ENCODE measurements around the gene CHRND. TPM values are rescaled to one million over a fixed set of nuclear protein-coding genes. Genes with fewer than 3 reads are reported as not detected.

CHRND gene
- total RNA-seq, 1 experiment from 2014 or later, result not detected

DNA sequence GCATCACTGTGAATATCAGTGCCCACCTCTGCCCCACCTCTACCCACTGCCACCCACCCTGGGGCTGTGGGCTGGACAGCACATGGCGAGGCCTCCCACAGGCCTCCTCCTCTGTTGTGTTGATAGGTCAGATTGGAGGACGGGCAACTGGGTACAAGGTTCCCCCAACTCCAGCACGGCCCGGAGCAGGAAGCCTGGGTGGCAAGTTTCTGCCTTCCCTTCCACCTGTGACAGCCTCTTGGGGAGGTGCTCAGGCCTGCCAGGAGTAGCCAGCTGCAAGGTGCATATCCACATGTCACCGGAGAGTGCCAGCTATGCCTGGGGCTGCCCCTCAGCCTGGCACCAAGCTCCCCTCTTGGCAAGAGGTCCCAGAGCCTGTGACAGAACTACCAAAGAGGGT is 31.4 kb upstream of the CHRND start:
- no peak for DNase-seq
- no TSS peak for BruUV-seq (replicated peaks)
- ChIA-PET POLR2A (no interaction called here), CTCF (no interaction called here)
- Histone ChIP-seq H3K27me3 (replicated peaks; ENCODE audit: control insufficient read depth, insufficient read depth, low read length) (no peaks in the 10 kb centered on the region), H3K4me1 (no peaks in the 10 kb centered on the region), H3K36me3 (ENCODE audit: control insufficient read depth, insufficient read depth, low read length) (no peaks in the 10 kb centered on the region), H3K9me3 (no peaks in the 10 kb centered on the region), H3K4me3 (ENCODE audit: low read depth, low read length) (no peak overlapping the region)
- H3K27ac Mint-ChIP-seq (ENCODE audit: unreplicated experiment), result no peak overlapping the region
- H3K27me3 Mint-ChIP-seq (ENCODE audit: insufficient read depth, unreplicated experiment), result no peaks in the 10 kb centered on the region
- no peaks in the 10 kb centered on the region for H3K36me3 Mint-ChIP-seq (ENCODE audit: insufficient read depth, unreplicated experiment)
- intact Hi-C loops (cut with micrococcal nuclease; ENCODE audit: unreplicated experiment), result no loop called here
- TF ChIP-seq CTCF (IDR thresholded peaks at IDR 0.05; ENCODE audit: insufficient read depth in 1 of 2, low read depth in 1 of 2, low read length in 1 of 2, severe bottlenecking in 1 of 2, unreplicated experiment in 1 of 2), result no peak
- no peaks in the 10 kb centered on the region for H3K4me1 Mint-ChIP-seq (ENCODE audit: low read depth, unreplicated experiment)
- H3K9me3 Mint-ChIP-seq (ENCODE audit: unreplicated experiment), result no peaks in the 10 kb centered on the region
- H3K4me3 Mint-ChIP-seq (ENCODE audit: unreplicated experiment), result no peak overlapping the region

- no peak overlapping the region for H3K4me3 Mint-ChIP-seq (ENCODE audit: unreplicated experiment)
- no peak for DNase-seq
- H3K36me3 Mint-ChIP-seq (ENCODE audit: insufficient read depth, unreplicated experiment), result no peaks in the 10 kb centered on the region
- no TSS peak for BruUV-seq (replicated peaks)
- TF ChIP-seq CTCF (IDR thresholded peaks at IDR 0.05; ENCODE audit: insufficient read depth in 1 of 2, low read depth in 1 of 2, low read length in 1 of 2, severe bottlenecking in 1 of 2, unreplicated experiment in 1 of 2), result no peak
- Histone ChIP-seq H3K27me3 (replicated peaks; ENCODE audit: control insufficient read depth, insufficient read depth, low read length) (no peaks in the 10 kb centered on the region), H3K36me3 (ENCODE audit: control insufficient read depth, insufficient read depth, low read length) (no peaks in the 10 kb centered on the region), H3K9me3 (no peaks in the 10 kb centered on the region), H3K4me1 (no peaks in the 10 kb centered on the region), H3K4me3 (ENCODE audit: low read depth, low read length) (no peak overlapping the region)
- intact Hi-C loops (cut with micrococcal nuclease; ENCODE audit: unreplicated experiment), result no loop called here
- H3K9me3 Mint-ChIP-seq (ENCODE audit: unreplicated experiment), result no peaks in the 10 kb centered on the region
- no peak overlapping the region for H3K27ac Mint-ChIP-seq (ENCODE audit: unreplicated experiment)
- no peaks in the 10 kb centered on the region for H3K4me1 Mint-ChIP-seq (ENCODE audit: low read depth, unreplicated experiment)
- no peaks in the 10 kb centered on the region for H3K27me3 Mint-ChIP-seq (ENCODE audit: insufficient read depth, unreplicated experiment)
- POLR2A ChIA-PET, result no interaction called here
- CTCF ChIA-PET, result no interaction called here
These were observed 30.7 kb upstream of the CHRND start for GRCh38 chr2:232495292-232495691.

DNA sequence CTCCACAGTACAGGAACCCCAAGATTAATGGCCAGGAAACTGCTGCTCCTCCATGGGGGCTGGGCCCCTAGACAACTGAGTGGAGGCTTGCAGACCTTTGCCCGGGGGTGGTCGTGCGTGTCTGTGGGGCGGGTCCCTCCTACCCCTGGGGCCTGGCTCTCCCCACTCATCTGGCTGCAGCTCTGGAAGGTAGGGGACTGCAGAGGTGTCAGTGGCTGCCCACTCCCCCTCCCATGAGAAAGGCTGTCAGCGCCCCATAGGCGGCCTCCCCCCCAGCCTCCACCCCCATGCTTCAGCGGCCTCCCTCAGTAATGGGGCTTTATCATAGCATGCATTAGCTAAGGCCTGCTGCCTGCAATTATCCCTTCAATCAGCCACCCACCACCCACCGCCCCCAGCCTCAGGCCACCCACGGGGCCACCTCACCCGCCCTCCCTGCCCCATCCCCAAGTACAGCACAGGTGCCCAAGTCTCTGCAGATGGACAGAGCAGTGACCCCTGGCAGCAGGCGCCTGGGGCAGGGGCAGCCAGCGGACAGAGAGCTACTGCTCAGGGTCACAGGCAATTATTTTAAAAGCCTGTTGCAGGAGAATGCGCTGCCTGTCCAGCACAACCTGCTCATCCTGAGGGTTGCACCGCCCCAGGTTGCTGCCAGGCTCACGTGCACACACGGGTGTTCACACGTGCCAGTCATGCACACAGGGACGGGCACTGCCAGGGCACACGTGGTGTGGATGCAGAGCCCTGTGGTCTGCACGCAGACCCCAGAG is 29.3 kb upstream of the CHRND start:
- POLR2A ChIA-PET, result no interaction called here
- H3K4me3 ChIP-seq (ENCODE audit: low read depth, low read length), result no peak overlapping the region
- intact Hi-C loops (cut with micrococcal nuclease; ENCODE audit: unreplicated experiment), result no loop called here
- CTCF ChIA-PET, result no interaction called here
- Mint-ChIP-seq H3K36me3 (ENCODE audit: insufficient read depth, unreplicated experiment) (no peaks in the 10 kb centered on the region), H3K9me3 (ENCODE audit: unreplicated experiment) (no peaks in the 10 kb centered on the region), H3K27me3 (ENCODE audit: insufficient read depth, unreplicated experiment) (no peaks in the 10 kb centered on the region), H3K4me1 (ENCODE audit: low read depth, unreplicated experiment) (no peaks in the 10 kb centered on the region), H3K27ac (ENCODE audit: unreplicated experiment) (no peak overlapping the region), H3K4me3 (ENCODE audit: unreplicated experiment) (no peak overlapping the region)
- BruUV-seq (replicated peaks), result no TSS peak
- TF ChIP-seq CTCF (IDR thresholded peaks at IDR 0.05; ENCODE audit: insufficient read depth in 1 of 2, low read depth in 1 of 2, low read length in 1 of 2, severe bottlenecking in 1 of 2, unreplicated experiment in 1 of 2), result no peak
- H3K36me3 ChIP-seq (ENCODE audit: control insufficient read depth, insufficient read depth, low read length), result no peaks in the 10 kb centered on the region
- no peaks in the 10 kb centered on the region for H3K27me3 ChIP-seq (replicated peaks; ENCODE audit: control insufficient read depth, insufficient read depth, low read length)
- no peaks in the 10 kb centered on the region for H3K9me3 ChIP-seq
- H3K4me1 ChIP-seq, result no peaks in the 10 kb centered on the region
- no peak for DNase-seq
